ENCODE measurements around the gene ANKRD34A. TPM values are rescaled to one million over a fixed set of nuclear protein-coding genes. Genes with fewer than 3 reads are reported as not detected.

The ANKRD34A gene
- total RNA-seq, 1 experiment from 2014 or later = 0.77 TPM

DNA sequence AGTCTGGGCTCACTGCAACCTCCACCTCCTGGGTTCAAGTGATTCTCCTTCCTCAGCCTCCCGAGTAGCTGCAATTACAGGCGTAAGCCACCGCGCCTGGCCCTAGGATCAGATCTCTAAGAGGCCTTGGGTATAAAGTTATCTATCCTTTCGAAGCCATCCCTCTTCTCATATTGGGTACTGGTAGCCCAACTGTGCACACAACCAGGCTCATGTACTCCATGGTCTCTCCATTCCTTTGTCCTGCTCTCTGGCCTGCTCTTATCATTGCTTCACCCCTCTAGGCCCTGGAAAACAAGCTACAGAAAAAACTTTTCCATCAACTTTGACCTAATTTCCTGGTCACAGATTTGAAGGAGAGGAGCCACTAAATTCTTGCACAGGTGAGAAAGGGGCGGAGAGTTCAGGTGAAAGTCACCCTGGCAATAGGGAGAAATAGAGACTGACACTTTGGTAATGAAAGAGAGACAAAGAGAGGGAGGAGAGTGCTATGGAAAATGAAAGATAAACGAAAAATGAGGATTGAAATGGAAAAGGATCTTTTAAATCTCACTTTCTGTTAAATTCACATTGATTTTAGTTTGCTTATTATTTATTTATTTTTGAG lies 26.0 kb upstream of the ANKRD34A start:
- H3K4me1 ChIP-seq = peaks cover 27% of the 10 kb centered on the region
- no TSS peak for BruUV-seq (replicated peaks)
- Mint-ChIP-seq H3K36me3 (ENCODE audit: insufficient read depth, unreplicated experiment) (peaks cover 35% of the 10 kb centered on the region), H3K27ac (ENCODE audit: unreplicated experiment) (peak overlapping the region; percentile 37), H3K9me3 (ENCODE audit: unreplicated experiment) (no peaks in the 10 kb centered on the region), H3K27me3 (ENCODE audit: insufficient read depth, unreplicated experiment) (no peaks in the 10 kb centered on the region), H3K4me1 (ENCODE audit: low read depth, unreplicated experiment) (peaks cover 17% of the 10 kb centered on the region), H3K4me3 (ENCODE audit: unreplicated experiment) (no peak overlapping the region)
- DNase-seq = peak in 1 of 2 experiments; percentile 24
- POLR2A ChIA-PET = no interaction called here
- TF ChIP-seq, protein P1, sequence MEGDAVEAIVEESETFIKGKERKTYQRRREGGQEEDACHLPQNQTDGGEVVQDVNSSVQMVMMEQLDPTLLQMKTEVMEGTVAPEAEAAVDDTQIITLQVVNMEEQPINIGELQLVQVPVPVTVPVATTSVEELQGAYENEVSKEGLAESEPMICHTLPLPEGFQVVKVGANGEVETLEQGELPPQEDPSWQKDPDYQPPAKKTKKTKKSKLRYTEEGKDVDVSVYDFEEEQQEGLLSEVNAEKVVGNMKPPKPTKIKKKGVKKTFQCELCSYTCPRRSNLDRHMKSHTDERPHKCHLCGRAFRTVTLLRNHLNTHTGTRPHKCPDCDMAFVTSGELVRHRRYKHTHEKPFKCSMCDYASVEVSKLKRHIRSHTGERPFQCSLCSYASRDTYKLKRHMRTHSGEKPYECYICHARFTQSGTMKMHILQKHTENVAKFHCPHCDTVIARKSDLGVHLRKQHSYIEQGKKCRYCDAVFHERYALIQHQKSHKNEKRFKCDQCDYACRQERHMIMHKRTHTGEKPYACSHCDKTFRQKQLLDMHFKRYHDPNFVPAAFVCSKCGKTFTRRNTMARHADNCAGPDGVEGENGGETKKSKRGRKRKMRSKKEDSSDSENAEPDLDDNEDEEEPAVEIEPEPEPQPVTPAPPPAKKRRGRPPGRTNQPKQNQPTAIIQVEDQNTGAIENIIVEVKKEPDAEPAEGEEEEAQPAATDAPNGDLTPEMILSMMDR (IDR thresholded peaks at IDR 0.05; ENCODE audit: insufficient read depth in 1 of 2, low read depth in 1 of 2, low read length in 1 of 2, severe bottlenecking in 1 of 2, unreplicated experiment in 1 of 2) = no peak
- H3K4me3 ChIP-seq (ENCODE audit: low read depth, low read length) = no peak overlapping the region
- CTCF ChIA-PET = interaction anchor here (0.7 to 1.3 kb wide), 3 partner anchors 11 to 26 kb away, joined by 3 to 4 read pairs (median 3); partner anchors contain the start of genes ANKRD34A and POLR3GL
- intact Hi-C loops (cut with micrococcal nuclease; ENCODE audit: unreplicated experiment) = no loop called here
- H3K36me3 ChIP-seq (ENCODE audit: control insufficient read depth, insufficient read depth, low read length) = peaks cover 16% of the 10 kb centered on the region; the same call in 1 of the 2 replicates
- H3K9me3 ChIP-seq = no peaks in the 10 kb centered on the region
- H3K27me3 ChIP-seq (replicated peaks; ENCODE audit: control insufficient read depth, insufficient read depth, low read length) = no peaks in the 10 kb centered on the region

DNA sequence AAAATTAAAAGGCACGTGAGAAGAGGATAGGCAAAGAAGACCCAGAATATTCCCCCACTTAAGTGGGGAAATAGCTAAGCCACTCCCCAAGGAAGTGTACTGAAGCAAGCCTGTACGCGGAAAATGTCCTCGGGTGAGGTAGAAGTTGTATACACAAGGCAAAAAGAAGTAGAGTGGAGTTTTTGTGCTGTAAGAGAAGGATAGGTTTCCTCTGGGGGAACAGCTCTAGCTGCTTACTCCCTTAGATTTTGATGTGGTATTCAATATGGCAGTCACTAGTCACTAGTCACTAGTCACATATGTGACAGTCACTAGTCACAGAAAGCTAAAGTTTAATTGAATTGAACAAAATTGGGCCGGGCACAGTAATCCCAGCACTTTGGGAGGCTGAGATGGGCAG lies 24.4 kb upstream of the ANKRD34A start:
- DNase-seq = no peak
- H3K36me3 Mint-ChIP-seq (ENCODE audit: insufficient read depth, unreplicated experiment) = peaks cover 19% of the 10 kb centered on the region
- no peak overlapping the region for H3K4me3 ChIP-seq (ENCODE audit: low read depth, low read length)
- TF ChIP-seq, protein P1 (IDR thresholded peaks at IDR 0.05; ENCODE audit: insufficient read depth in 1 of 2, low read depth in 1 of 2, low read length in 1 of 2, severe bottlenecking in 1 of 2, unreplicated experiment in 1 of 2) = no peak
- no peak overlapping the region for H3K27ac Mint-ChIP-seq (ENCODE audit: unreplicated experiment)
- no peaks in the 10 kb centered on the region for H3K27me3 ChIP-seq (replicated peaks; ENCODE audit: control insufficient read depth, insufficient read depth, low read length)
- H3K9me3 Mint-ChIP-seq (ENCODE audit: unreplicated experiment) = no peaks in the 10 kb centered on the region
- no peaks in the 10 kb centered on the region for H3K27me3 Mint-ChIP-seq (ENCODE audit: insufficient read depth, unreplicated experiment)
- no peaks in the 10 kb centered on the region for H3K9me3 ChIP-seq
- H3K4me3 Mint-ChIP-seq (ENCODE audit: unreplicated experiment) = no peak overlapping the region
- ChIA-PET POLR2A (interaction anchor here (0.5 kb wide), 1 partner anchor 23 kb away, joined by 9 read pairs; no protein-coding TSS in a partner anchor), CTCF (interaction anchor here (0.6 kb wide), 1 partner anchor 15 kb away, joined by 3 read pairs; no protein-coding TSS in a partner anchor)
- peaks cover 21% of the 10 kb centered on the region for H3K4me1 Mint-ChIP-seq (ENCODE audit: low read depth, unreplicated experiment)
- no TSS peak for BruUV-seq (replicated peaks)
- peaks cover 22% of the 10 kb centered on the region for H3K4me1 ChIP-seq
- intact Hi-C loops (cut with micrococcal nuclease; ENCODE audit: unreplicated experiment) = no loop called here
- peaks cover 7% of the 10 kb centered on the region; the same call in 1 of the 2 replicates for H3K36me3 ChIP-seq (ENCODE audit: control insufficient read depth, insufficient read depth, low read length)

DNA sequence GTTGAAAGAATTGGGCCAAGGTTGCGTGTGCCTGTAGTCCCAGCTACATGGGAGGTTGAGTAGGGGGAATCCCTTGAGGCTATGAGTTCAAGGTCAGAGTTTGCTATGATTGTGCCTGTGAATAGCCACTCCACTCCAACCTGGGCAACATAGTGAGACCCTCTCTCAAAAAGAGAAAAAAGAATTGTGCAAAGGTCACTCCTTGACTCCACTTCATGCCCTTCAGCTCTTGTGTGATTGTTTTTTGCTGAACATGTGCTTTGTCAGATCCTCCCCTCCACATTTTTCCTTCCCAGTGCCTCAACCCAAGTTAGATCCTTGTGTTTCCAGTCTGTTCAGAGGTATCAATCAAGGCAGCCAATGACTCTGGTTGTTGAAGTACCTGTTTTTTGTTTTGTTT lies 23.6 kb upstream of the ANKRD34A start:
- no TSS peak for BruUV-seq (replicated peaks)
- intact Hi-C loops (cut with micrococcal nuclease; ENCODE audit: unreplicated experiment) = no loop called here
- Mint-ChIP-seq H3K4me3 (ENCODE audit: unreplicated experiment) (no peak overlapping the region), H3K36me3 (ENCODE audit: insufficient read depth, unreplicated experiment) (peaks cover 10% of the 10 kb centered on the region), H3K27ac (ENCODE audit: unreplicated experiment) (no peak overlapping the region), H3K9me3 (ENCODE audit: unreplicated experiment) (no peaks in the 10 kb centered on the region), H3K27me3 (ENCODE audit: insufficient read depth, unreplicated experiment) (no peaks in the 10 kb centered on the region), H3K4me1 (ENCODE audit: low read depth, unreplicated experiment) (peaks cover 21% of the 10 kb centered on the region)
- Histone ChIP-seq H3K4me3 (ENCODE audit: low read depth, low read length) (no peak overlapping the region), H3K4me1 (peaks cover 22% of the 10 kb centered on the region), H3K36me3 (ENCODE audit: control insufficient read depth, insufficient read depth, low read length) (peaks cover 3% of the 10 kb centered on the region; the same call in 1 of the 2 replicates), H3K27me3 (replicated peaks; ENCODE audit: control insufficient read depth, insufficient read depth, low read length) (no peaks in the 10 kb centered on the region), H3K9me3 (no peaks in the 10 kb centered on the region)
- TF ChIP-seq, protein P1 (IDR thresholded peaks at IDR 0.05; ENCODE audit: insufficient read depth in 1 of 2, low read depth in 1 of 2, low read length in 1 of 2, severe bottlenecking in 1 of 2, unreplicated experiment in 1 of 2) = no peak
- ChIA-PET CTCF (no interaction called here), POLR2A (no interaction called here)
- no peak for DNase-seq

All from Caco-2 (cell line).